ENCODE results near the gene KRT26.

GRCh38 chr17:40816569-40816968, 44.6 kb upstream of the KRT26 start:
- TF ChIP-seq CTCF (IDR thresholded peaks at IDR 0.05) (no peak), POLR2AphosphoS5 (IDR thresholded peaks at IDR 0.05) (no peak), POLR2A (IDR thresholded peaks at IDR 0.05; ENCODE audit: low read depth) (no peak)
